HG03558 (cell line): ENCODE data around the gene YIF1B.
"Not testable (repeated sequence)": the region's sequence is repeated elsewhere in the genome, so short reads cannot be mapped to it uniquely, and the experiment has no call there.

Source experiments
- ATAC-seq: cut with Tn5 transposase; IDR thresholded peaks from one replicate; pipeline ENCODE4 v1.9.1; 2021; ENCODE audit warnings: moderate number of reproducible peaks; ENCODE audit not compliant: unreplicated experiment; ENCODE audit errors: extremely low read depth

YIF1B gene

DNA sequence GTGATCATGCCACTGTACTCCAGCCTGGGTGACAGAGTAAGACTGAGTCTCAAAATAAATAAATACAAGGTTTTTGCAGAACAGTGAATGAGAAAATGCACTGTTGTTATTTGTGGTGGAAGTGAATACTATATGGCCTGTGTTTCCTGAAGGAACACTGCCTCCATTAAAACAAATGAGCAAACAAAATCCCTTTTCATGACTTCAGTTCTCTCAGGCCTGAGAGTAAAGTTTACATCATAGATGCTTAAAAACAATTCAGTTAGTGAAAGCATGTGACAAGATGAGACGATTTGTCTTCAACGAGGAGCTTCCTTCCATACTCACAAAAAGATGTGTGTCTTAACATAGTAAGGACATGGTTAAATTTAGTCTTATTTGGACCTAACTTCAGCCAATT, 37.0 kb downstream of the YIF1B start:
- ATAC-seq = no peak

- no peak for ATAC-seq
Observed at GRCh38 chr19:38277969-38278680, 37.6 kb downstream of the YIF1B start.

- no peak for ATAC-seq
Observed at GRCh38 chr19:38277549-38277948, 38.2 kb downstream of the YIF1B start.

GRCh38 chr19:38276942-38277517, 38.7 kb downstream of the YIF1B start:
- ATAC-seq = no peak

DNA sequence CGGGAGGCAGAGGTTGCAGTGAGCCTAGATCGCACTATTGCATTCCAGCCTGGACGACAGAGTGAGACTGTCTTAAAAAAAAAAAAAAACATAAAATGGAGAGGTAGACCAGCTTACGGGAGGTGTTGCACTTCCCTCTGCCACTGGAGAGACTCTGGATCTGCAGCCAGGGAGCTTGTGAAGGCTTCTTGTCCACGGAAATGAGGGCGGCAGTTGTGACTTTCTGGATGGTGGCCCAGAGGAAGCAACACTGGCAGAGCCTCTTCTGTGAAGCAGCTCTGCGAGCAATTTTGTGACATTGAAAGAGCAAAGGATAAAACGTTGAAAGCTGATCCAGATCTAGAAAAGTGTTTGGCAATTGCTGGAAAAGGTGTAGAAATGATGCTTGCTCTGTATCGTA, 41.0 kb downstream of the YIF1B start:
- no peak for ATAC-seq

DNA sequence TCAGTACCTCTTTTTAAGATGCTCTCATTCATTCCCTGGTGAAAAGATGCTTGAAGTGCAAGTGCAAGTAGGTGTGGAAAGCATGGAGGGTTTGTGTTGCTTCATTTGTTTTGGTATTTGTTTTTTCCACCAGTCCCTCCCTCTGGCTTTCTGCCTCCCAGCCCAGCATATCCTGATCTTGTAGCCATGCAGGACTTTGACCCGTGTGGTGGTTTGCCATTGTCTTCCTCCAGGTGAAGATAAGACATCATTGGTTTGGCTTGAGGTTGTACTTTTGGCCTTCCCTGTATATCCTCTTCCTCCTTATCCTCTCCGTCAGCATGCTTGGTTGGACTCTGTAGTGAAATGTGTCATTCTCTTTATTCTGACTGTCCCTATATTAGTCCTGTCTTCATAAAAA, 42.2 kb downstream of the YIF1B start:
- ATAC-seq = no peak

GRCh38 chr19:38270587-38271167, 45.1 kb downstream of the YIF1B start:
- ATAC-seq = no peak

DNA sequence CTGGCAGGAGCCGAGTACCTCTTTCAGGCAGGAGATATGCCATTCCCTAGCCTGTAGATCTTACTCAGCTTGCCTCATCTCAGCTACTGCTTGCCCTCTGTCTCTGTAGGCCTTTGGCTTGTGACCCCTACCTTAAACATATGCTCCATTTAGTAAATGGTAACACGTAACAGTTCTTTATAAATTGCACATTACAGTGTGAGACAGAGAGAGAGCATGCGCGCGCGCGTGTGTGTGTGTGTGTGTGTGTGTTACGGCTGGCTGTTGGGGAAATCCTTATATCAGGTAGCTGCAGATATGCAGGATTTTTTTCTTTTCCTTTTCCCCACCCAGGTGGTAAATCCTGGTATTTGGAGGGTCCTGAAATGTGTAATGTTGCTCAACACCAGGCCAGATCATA, 47.2 kb downstream of the YIF1B start:
- ATAC-seq = no peak

GRCh38 chr19:38267761-38268483, 47.8 kb downstream of the YIF1B start:
- no peak for ATAC-seq

DNA sequence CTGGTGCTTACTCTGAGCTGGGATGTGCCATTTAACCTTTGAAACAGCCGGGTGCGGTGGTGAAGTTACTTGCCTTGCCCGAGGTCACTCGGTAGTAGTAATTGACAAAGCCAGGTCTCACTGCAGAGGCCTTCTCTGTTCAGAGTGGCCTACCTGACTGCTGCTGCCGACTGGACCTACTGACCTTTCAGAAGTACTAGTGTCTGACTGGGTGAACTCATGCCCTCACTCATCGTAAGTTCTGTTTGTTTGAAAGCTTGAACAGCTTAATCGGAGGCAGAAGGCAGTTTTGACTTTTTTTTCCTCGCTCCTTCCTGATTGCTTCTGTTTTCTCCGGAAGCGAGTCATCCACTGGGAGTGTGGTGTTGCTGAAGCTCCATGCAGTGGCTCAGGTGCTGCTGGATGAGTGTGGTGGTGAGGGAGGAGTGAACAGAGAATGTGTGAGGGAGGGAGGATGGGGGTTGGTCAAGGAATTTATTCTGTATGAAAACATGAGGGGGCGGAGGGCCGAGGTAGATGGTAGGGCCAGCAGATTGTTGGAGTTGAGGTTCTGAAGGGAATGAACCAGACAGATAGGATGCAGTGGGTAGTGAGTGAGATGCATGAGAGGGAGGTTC, 48.7 kb downstream of the YIF1B start:
- no peak for ATAC-seq

- no peak for ATAC-seq
Observed at GRCh38 chr19:38265921-38266429, 49.8 kb downstream of the YIF1B start.

DNA sequence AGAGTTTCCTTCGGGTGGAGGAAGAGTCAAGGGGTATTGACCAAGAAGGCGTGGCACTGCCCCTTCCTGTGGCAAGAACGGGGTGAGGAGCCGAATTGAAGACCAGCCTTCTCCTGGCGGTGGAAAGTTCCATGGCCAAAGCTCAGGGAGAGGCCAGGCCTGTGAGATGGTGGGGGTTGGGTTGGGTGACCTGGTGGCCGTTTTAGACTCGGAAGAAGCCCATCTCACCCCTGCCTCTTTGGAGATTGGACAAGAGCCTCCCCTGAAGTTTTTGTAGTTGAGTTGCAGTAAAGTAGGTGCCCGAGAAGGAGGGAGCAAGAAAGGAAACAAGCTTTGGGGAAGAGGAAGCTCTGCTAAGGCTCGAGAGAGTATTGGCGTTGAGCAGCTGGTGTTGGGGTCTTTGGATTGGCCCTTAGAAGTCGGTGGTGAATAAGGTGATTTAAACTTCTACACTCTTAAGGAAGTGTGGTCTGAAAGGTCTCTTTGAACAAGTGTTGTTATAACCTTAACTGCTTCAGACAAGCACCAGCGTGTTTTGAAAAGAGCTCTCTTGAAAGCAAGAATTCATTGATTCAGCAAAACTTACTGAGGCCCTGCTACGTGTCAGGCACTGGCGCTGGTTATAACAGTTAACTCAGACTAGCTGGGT, 50.4 kb downstream of the YIF1B start:
- ATAC-seq = no peak

DNA sequence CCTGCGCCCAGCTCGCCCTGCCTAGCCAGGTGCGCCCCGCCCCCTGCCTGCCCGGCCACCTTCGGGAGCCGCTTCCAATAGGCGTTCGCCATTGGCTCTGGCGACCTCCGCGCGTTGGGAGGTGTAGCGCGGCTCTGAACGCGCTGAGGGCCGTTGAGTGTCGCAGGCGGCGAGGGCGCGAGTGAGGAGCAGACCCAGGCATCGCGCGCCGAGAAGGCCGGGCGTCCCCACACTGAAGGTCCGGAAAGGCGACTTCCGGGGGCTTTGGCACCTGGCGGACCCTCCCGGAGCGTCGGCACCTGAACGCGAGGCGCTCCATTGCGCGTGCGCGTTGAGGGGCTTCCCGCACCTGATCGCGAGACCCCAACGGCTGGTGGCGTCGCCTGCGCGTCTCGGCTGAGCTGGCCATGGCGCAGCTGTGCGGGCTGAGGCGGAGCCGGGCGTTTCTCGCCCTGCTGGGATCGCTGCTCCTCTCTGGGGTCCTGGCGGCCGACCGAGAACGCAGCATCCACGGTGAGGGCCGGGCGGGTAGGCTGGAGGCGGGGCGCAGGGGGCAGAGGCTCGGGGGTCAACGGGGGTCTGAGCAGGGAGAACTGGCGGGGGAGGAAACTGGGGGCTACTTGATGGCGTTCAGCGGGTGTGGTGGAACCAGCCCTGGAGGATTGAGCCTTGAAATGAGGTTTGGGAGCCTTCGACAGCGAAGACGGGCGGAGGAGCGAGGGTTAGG, 51.1 kb downstream of the YIF1B start, which contains the start of gene SPINT2:
Gene SPINT2, plus strand, starts transcription at position 88 of the 727 bp plus-strand sequence. Its CDS starts 320 bp downstream, at position 408.
- no peak for ATAC-seq

- ATAC-seq = no peak
Observed at GRCh38 chr19:38263689-38264485, 51.9 kb downstream of the YIF1B start.

DNA sequence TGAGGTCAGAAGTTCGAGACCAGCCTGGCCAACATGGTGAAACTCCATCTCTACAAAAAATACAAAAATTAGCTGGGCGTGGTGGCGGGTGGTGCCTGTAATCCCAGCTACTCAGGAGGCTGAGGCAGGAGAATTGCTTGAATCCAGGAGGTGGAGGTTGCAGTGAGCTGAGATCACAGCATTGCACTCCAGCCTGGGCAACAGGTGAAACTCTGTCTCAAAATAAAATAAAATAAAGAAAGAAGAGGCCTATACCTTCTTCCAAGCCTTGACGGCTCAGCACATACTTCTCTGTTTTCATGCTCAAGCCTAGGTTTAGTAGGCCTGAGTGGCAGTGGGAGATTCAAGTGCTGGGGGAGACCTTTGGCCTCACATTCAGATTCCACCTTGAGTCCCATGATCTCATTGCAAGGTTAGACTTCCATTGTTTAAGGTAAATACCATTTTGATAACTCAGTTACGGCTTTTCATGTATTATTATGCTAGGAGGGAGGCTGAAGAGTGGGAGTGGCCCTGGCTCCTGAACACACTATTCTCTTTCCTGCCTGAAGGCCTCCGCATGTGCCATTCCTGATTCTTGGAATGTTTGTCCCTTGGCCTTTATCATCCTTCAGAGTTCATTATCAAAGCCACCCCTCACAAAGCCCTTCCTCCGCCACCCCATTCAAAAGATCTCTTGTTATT, 53.0 kb downstream of the YIF1B start:
- no peak for ATAC-seq

DNA sequence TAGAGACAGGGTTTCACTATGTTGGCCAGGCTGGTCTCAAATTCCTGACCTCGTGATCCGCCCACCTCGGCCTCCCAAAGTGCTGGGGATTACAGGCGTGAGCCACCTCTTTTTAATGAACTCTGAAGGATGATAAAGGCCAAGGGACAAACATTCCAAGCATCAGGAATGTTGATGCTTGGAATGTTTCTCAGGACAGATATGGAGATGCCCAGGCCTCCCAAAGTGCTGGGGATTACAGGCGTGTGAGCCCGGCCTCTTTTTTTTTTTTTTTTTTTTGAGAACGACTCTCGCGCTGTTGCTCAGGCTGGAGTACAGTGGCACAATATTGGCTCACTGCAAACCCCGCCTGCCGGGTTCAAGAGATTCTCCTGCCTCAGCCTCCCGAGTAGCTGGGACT, 53.8 kb downstream of the YIF1B start:
- not testable (repeated sequence) for ATAC-seq

- ATAC-seq = no peak
Observed at GRCh38 chr19:38255383-38256014, 60.2 kb downstream of the YIF1B start.
